Measurements from ENCODE around the gene LPCAT2. TPM values are rescaled to one million over a fixed set of nuclear protein-coding genes. Genes with fewer than 3 reads are reported as not detected.

The LPCAT2 gene
- polyA plus RNA-seq, 1 donor from 2014 or later: 0.59 TPM

DNA sequence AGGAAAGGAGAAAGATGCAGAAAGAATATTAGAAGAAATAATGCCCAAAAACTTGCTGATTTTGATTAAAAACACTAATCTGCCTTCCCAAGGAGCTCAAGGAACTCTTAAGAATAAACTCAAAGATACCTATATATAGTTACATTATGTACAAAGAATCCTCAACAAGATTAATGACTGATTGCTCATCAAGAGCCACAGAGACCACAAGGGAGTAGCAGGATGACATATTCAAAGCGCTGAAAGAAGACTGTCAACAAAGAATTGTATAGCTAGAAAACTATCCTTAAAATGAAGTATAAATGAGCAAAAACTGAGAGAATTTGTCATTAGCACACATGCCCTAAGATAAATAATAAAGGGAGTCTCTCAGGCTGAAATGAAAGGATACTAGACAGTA is 6.2 kb downstream of the LPCAT2 start:
- H3K9me2 ChIP-seq (ENCODE audit: insufficient read depth, low read length): no peaks in the 10 kb centered on the region
- peaks cover 1% of the 10 kb centered on the region for H3K27me3 ChIP-seq (ENCODE audit: insufficient read depth, low read depth, low read length)
- no peak overlapping the region for H3K4me2 ChIP-seq (ENCODE audit: low read length)
- no peaks in the 10 kb centered on the region for H3K36me3 ChIP-seq (ENCODE audit: insufficient read depth, low read length)
- H4K20me1 ChIP-seq (ENCODE audit: insufficient read depth): no peaks in the 10 kb centered on the region
- H3K9ac ChIP-seq (ENCODE audit: low read length): no peak overlapping the region
- no peak overlapping the region for H3K27ac ChIP-seq (ENCODE audit: low read length)
- H3K79me2 ChIP-seq (replicated peaks; ENCODE audit: insufficient read depth, low read length): no peaks in the 10 kb centered on the region
- H3K9me3 ChIP-seq (ENCODE audit: low read length): no peaks in the 10 kb centered on the region
- no peak overlapping the region for H3K4me3 ChIP-seq (ENCODE audit: low read length)
- no peaks in the 10 kb centered on the region for H3F3A ChIP-seq (ENCODE audit: insufficient read depth, low read length, poor library complexity, severe bottlenecking)
- TF ChIP-seq POLR2AphosphoS5 (IDR thresholded peaks at IDR 0.05): no peak
- no peak for TF ChIP-seq SMC3 (conservative IDR thresholded peaks at IDR 0.05; ENCODE audit: poor library complexity)
- TF ChIP-seq MXI1 (conservative IDR thresholded peaks at IDR 0.05; ENCODE audit: poor library complexity, severe bottlenecking): no peak
- TF ChIP-seq, protein P1, sequence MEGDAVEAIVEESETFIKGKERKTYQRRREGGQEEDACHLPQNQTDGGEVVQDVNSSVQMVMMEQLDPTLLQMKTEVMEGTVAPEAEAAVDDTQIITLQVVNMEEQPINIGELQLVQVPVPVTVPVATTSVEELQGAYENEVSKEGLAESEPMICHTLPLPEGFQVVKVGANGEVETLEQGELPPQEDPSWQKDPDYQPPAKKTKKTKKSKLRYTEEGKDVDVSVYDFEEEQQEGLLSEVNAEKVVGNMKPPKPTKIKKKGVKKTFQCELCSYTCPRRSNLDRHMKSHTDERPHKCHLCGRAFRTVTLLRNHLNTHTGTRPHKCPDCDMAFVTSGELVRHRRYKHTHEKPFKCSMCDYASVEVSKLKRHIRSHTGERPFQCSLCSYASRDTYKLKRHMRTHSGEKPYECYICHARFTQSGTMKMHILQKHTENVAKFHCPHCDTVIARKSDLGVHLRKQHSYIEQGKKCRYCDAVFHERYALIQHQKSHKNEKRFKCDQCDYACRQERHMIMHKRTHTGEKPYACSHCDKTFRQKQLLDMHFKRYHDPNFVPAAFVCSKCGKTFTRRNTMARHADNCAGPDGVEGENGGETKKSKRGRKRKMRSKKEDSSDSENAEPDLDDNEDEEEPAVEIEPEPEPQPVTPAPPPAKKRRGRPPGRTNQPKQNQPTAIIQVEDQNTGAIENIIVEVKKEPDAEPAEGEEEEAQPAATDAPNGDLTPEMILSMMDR (IDR thresholded peaks at IDR 0.05; ENCODE audit: poor library complexity, severe bottlenecking): no peak
- TF ChIP-seq EZH2 (IDR thresholded peaks at IDR 0.05; ENCODE audit: borderline replicate concordance, insufficient read depth, low read length, poor library complexity, severe bottlenecking): no peak
- no peak for TF ChIP-seq EP300 (conservative IDR thresholded peaks at IDR 0.05; ENCODE audit: poor library complexity, severe bottlenecking)
- TF ChIP-seq, protein P2, sequence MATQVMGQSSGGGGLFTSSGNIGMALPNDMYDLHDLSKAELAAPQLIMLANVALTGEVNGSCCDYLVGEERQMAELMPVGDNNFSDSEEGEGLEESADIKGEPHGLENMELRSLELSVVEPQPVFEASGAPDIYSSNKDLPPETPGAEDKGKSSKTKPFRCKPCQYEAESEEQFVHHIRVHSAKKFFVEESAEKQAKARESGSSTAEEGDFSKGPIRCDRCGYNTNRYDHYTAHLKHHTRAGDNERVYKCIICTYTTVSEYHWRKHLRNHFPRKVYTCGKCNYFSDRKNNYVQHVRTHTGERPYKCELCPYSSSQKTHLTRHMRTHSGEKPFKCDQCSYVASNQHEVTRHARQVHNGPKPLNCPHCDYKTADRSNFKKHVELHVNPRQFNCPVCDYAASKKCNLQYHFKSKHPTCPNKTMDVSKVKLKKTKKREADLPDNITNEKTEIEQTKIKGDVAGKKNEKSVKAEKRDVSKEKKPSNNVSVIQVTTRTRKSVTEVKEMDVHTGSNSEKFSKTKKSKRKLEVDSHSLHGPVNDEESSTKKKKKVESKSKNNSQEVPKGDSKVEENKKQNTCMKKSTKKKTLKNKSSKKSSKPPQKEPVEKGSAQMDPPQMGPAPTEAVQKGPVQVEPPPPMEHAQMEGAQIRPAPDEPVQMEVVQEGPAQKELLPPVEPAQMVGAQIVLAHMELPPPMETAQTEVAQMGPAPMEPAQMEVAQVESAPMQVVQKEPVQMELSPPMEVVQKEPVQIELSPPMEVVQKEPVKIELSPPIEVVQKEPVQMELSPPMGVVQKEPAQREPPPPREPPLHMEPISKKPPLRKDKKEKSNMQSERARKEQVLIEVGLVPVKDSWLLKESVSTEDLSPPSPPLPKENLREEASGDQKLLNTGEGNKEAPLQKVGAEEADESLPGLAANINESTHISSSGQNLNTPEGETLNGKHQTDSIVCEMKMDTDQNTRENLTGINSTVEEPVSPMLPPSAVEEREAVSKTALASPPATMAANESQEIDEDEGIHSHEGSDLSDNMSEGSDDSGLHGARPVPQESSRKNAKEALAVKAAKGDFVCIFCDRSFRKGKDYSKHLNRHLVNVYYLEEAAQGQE (IDR thresholded peaks at IDR 0.05; ENCODE audit: borderline replicate concordance): no peak
- no peak overlapping the region for H2AFZ ChIP-seq (ENCODE audit: low read depth, low read length)

DNA sequence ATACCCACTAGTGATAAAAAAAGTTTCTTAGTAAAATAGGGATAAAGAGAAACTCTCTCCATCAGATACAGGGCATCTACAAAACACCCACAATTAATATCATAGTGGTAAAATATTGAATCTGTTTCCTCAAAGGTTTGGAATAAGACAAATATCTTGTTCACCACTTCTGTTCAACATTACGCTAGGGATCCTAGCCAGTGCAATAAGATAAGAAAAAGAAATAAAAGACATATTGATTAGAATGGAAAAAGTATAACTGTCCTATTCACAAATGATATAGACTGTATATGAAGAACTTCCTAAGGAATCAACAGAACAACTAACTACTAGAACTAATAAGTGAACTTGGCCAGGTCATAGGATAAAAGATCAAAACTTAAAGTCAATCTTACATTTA is 12.9 kb downstream of the LPCAT2 start:
- H4K20me1 ChIP-seq (ENCODE audit: insufficient read depth): no peaks in the 10 kb centered on the region
- no peaks in the 10 kb centered on the region for H3K36me3 ChIP-seq (ENCODE audit: insufficient read depth, low read length)
- no peak overlapping the region for H2AFZ ChIP-seq (ENCODE audit: low read depth, low read length)
- no peaks in the 10 kb centered on the region for H3K27me3 ChIP-seq (ENCODE audit: insufficient read depth, low read depth, low read length)
- H3K79me2 ChIP-seq (replicated peaks; ENCODE audit: insufficient read depth, low read length): no peaks in the 10 kb centered on the region
- TF ChIP-seq EZH2 (IDR thresholded peaks at IDR 0.05; ENCODE audit: borderline replicate concordance, insufficient read depth, low read length, poor library complexity, severe bottlenecking): no peak
- no peak for TF ChIP-seq EP300 (conservative IDR thresholded peaks at IDR 0.05; ENCODE audit: poor library complexity, severe bottlenecking)
- TF ChIP-seq, protein P2 (IDR thresholded peaks at IDR 0.05; ENCODE audit: borderline replicate concordance): no peak
- TF ChIP-seq POLR2AphosphoS5 (IDR thresholded peaks at IDR 0.05): no peak
- no peak for TF ChIP-seq SMC3 (conservative IDR thresholded peaks at IDR 0.05; ENCODE audit: poor library complexity)
- no peak for TF ChIP-seq TAF1 (IDR thresholded peaks at IDR 0.05; ENCODE audit: low read depth)
- TF ChIP-seq, protein P1 (IDR thresholded peaks at IDR 0.05; ENCODE audit: poor library complexity, severe bottlenecking): no peak
- TF ChIP-seq MXI1 (conservative IDR thresholded peaks at IDR 0.05; ENCODE audit: poor library complexity, severe bottlenecking): no peak
- TF ChIP-seq RAD21 (conservative IDR thresholded peaks at IDR 0.05): no peak
- H3K27ac ChIP-seq (ENCODE audit: low read length): no peak overlapping the region
- no peak overlapping the region for H3K9ac ChIP-seq (ENCODE audit: low read length)
- H3K9me3 ChIP-seq (ENCODE audit: low read length): no peaks in the 10 kb centered on the region
- no peaks in the 10 kb centered on the region for H3K9me2 ChIP-seq (ENCODE audit: insufficient read depth, low read length)
- H3F3A ChIP-seq (ENCODE audit: insufficient read depth, low read length, poor library complexity, severe bottlenecking): no peaks in the 10 kb centered on the region
- H3K4me2 ChIP-seq (ENCODE audit: low read length): no peak overlapping the region
- no peak overlapping the region for H3K4me3 ChIP-seq (ENCODE audit: low read length)

All from neural cell (in vitro differentiated cells).